Right lobe of liver (tissue), 4 donors: ENCODE results near the gene SYNE1.

Source experiments
- CTCF ChIP-seq, 4 donors: fragments of 200-600 bp in 3 of 4; fragments of 450-650 bp in 1 of 4; IDR thresholded peaks; one replicate each; pipeline versions ENCODE4 v1.5.1 to v1.8.0; 2016 to 2022; ENCODE audit warnings: antibody characterized with exemption in 4 of 4, mild to moderate bottlenecking in 2 of 4
- POLR2A ChIP-seq: fragments of 450-650 bp; IDR thresholded peaks from one replicate; pipeline ENCODE4 v1.6.1; 2017; ENCODE audit warnings: antibody characterized with exemption, mild to moderate bottlenecking
- donor health status: DM: no; HTN: no; CAD: no.
- donor health status: DM: no; HTN: no; CAD: no.
- donor health status: DM: no; HTN: yes; CAD: no.

GRCh38 chr6:152566103-152566875, 70.9 kb downstream of the SYNE1 start:
- no peak for TF ChIP-seq POLR2A
- no peak for TF ChIP-seq CTCF (IDR thresholded peaks at IDR 0.05)
